Panc1 (cell line): Measurements from ENCODE around the gene CCSER2.

Source experiments
- CTCF ChIP-seq: fragments of 450-650 bp; IDR thresholded peaks from 2 replicates; pipeline ENCODE4 v1.5.1; 2017; ENCODE audit warnings: mild to moderate bottlenecking
- TCF7L2 ChIP-seq: IDR thresholded peaks from 2 replicates; pipeline ENCODE4 v1.6.1; 2011; ENCODE audit warnings: mild to moderate bottlenecking, low read depth, low read length, inconsistent platforms

GRCh38 chr10:84484541-84484940 is 156.2 kb downstream of the CCSER2 start:
- no peak for TF ChIP-seq CTCF
- TF ChIP-seq TCF7L2, result no peak
